Activated T-cell treated with anti-CD3 and anti-CD28 coated beads, Interleukin-2, amount 50 U/mL, for 24 hours (primary cell): ENCODE data around the gene NET1.
"Not testable (repeated sequence)": the region's sequence is repeated elsewhere in the genome, so short reads cannot be mapped to it uniquely, and the experiment has no call there.

Experiments used
- DNase-seq: peaks from one replicate; pipeline ENCODE4 v3.0.0-alpha.2; 2020
- H3K27ac Mint-ChIP-seq: 2 replicates; pipeline ENCODE4 v1.8.0; 2020; ENCODE audit warnings: mild to moderate bottlenecking, mixed read lengths
- H3K27me3 Mint-ChIP-seq: 2 replicates; pipeline ENCODE4 v1.8.0; 2020; ENCODE audit warnings: mixed read lengths
- H3K36me3 Mint-ChIP-seq: 2 replicates; pipeline ENCODE4 v1.8.0; 2020; ENCODE audit warnings: low read depth, mixed read lengths
- H3K4me1 Mint-ChIP-seq: 2 replicates; pipeline ENCODE4 v1.8.0; 2020; ENCODE audit warnings: low read depth, mixed read lengths
- H3K4me3 Mint-ChIP-seq: 2 replicates; pipeline ENCODE4 v1.8.0; 2020; ENCODE audit warnings: mild to moderate bottlenecking, moderate library complexity, mixed read lengths
- H3K9me3 Mint-ChIP-seq: 2 replicates; pipeline ENCODE4 v1.8.0; 2020; ENCODE audit warnings: mixed read lengths

NET1 gene, protein sequence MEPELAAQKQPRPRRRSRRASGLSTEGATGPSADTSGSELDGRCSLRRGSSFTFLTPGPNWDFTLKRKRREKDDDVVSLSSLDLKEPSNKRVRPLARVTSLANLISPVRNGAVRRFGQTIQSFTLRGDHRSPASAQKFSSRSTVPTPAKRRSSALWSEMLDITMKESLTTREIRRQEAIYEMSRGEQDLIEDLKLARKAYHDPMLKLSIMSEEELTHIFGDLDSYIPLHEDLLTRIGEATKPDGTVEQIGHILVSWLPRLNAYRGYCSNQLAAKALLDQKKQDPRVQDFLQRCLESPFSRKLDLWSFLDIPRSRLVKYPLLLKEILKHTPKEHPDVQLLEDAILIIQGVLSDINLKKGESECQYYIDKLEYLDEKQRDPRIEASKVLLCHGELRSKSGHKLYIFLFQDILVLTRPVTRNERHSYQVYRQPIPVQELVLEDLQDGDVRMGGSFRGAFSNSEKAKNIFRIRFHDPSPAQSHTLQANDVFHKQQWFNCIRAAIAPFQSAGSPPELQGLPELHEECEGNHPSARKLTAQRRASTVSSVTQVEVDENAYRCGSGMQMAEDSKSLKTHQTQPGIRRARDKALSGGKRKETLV

DNA sequence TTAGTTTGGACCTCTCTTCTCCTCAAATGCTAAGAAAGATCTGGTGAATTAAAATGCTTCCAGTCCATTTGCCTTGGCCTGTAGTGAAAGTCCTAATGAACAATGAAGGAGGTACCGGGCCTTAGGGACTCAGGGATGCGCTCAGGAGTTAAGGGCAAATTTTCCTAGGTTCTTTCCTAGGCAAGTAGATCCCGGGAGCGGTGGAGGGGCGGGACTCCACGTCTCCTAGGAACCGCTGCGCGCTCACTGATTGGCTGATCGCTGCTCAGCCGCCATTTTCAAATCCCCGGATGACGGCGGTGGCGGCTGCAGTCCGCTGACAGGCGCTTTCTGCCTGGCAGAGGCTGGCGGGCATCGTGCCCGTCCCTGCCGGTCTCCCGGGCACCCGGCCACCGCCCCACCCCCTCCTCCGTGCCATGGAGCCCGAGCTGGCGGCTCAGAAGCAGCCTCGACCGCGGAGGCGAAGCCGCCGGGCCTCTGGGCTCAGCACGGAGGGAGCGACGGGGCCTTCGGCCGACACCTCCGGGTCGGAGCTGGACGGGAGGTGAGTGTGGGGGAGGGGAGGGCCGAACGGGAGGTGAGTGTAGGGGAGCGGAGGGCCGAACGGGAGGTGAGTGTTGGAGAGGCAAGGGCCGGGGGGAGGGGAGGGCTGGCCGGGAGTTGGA is at the start of gene NET1:
TSS of gene NET1 (plus strand) at position 281 of the 665 bp plus-strand sequence. CDS start at position 417, 136 bp downstream.
- Mint-ChIP-seq H3K4me3 (no peak within 1 kb of the TSS), H3K9me3 (peaks cover 2% of the 10 kb centered on the region), H3K36me3 (peaks cover 2% of the 10 kb centered on the region), H3K4me1 (peaks cover 5% of the 10 kb centered on the region), H3K27ac (peak within 1 kb of the TSS; percentile 76), H3K27me3 (peaks cover 26% of the 10 kb centered on the region)
- DNase-seq: peak; percentile 85

DNA sequence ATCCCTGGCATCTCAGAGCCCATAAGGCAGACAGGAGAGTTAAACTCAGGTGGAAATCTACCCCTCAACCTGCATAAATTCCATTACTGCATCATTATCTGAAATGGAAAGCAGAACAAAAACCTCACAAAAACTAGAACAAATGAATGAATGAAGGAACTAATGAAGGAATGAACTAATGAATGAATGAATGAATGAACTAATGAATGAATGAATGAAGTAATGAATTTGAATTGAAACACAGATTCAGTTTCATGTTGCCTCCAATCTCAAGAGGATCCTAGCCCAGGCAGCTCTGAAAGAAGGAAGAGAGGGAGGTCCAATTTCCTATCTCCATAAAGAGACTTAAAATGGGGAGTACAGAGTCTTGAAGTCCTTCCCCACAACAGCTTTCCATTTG is 49.5 kb upstream of the NET1 start:
- peaks cover 3% of the 10 kb centered on the region for H3K4me1 Mint-ChIP-seq
- H3K27ac Mint-ChIP-seq: no peak overlapping the region
- peaks cover 16% of the 10 kb centered on the region for H3K27me3 Mint-ChIP-seq
- no peaks in the 10 kb centered on the region for H3K9me3 Mint-ChIP-seq
- no peaks in the 10 kb centered on the region for H3K36me3 Mint-ChIP-seq
- H3K4me3 Mint-ChIP-seq: no peak overlapping the region
- no peak for DNase-seq

DNA sequence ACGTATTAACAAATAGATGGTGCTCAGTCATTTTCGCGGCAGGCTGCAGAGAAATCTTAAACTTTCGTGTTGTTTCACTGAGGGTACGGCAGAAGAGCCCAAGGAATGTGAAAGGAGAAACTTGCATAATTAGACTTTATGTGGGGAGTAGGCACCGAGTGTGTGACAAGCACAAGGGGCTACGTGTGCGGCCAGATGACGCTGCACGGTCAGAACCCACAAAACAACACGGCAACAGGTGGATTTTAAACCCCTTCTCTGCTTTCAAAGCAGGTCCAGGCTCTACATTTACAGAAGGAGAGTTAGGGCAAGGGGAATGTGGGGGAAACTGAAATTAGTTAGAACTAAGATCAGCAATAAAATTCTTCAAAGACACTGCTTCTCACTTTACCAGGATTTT is 48.0 kb upstream of the NET1 start:
- Mint-ChIP-seq H3K27me3 (peaks cover 16% of the 10 kb centered on the region), H3K4me3 (no peak overlapping the region), H3K36me3 (no peaks in the 10 kb centered on the region), H3K9me3 (no peaks in the 10 kb centered on the region), H3K27ac (no peak overlapping the region), H3K4me1 (peaks cover 3% of the 10 kb centered on the region)
- no peak for DNase-seq

DNA sequence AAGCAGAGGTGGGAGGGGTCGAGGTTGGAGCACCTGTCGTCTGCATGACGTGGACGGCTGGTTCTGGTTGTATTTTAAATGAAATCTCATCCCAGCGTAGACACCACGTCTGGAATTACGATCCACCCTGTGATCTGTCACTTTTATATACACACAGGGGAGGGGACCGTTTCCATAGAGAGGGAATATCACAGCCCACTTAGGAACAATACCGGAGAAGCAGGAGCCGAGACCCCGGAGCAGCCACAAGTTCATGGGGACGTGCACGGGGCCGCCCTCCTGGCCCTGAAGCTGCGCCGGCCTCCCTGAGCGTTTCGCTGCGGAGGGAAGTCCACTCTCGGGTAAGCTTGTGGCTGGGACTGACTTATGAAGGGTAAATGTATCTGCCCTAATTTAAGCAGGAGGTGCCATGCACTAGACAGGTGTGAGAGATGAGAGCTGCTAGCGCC is 47.4 kb upstream of the NET1 start, which contains the start of gene UCN3:
TSS of gene UCN3 (plus strand) at position 77 of the 449 bp plus-strand sequence. CDS start 8,755 bp downstream, outside the sequence.
- Mint-ChIP-seq H3K36me3 (no peaks in the 10 kb centered on the region), H3K4me3 (no peak within 1 kb of the TSS), H3K27me3 (peaks cover 16% of the 10 kb centered on the region), H3K27ac (no peak within 1 kb of the TSS), H3K9me3 (no peaks in the 10 kb centered on the region), H3K4me1 (peaks cover 3% of the 10 kb centered on the region)
- no peak for DNase-seq

DNA sequence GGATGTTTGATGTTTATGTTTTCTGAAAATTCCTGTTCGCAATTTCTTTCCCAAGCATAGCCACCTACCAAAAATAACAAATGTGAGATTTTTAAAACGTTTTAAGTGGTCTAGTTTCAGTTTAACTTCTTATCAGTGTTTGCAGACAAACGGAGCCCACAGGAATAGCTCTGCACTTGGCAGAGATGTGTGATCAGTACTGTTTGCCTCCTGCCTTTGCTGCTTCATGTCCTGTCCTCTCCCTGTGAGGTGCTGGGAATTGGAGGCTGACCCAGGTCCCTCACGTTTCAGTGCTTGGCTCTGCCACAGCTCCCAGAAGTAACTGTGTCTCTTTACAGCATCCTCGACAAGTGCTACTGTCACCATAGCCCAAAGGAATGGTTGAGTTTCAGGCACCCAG is 46.4 kb upstream of the NET1 start:
- H3K4me1 Mint-ChIP-seq: peaks cover 3% of the 10 kb centered on the region
- no peak for DNase-seq
- peaks cover 16% of the 10 kb centered on the region for H3K27me3 Mint-ChIP-seq
- no peak overlapping the region for H3K27ac Mint-ChIP-seq
- no peaks in the 10 kb centered on the region for H3K36me3 Mint-ChIP-seq
- H3K9me3 Mint-ChIP-seq: peaks cover 5% of the 10 kb centered on the region
- H3K4me3 Mint-ChIP-seq: no peak overlapping the region

DNA sequence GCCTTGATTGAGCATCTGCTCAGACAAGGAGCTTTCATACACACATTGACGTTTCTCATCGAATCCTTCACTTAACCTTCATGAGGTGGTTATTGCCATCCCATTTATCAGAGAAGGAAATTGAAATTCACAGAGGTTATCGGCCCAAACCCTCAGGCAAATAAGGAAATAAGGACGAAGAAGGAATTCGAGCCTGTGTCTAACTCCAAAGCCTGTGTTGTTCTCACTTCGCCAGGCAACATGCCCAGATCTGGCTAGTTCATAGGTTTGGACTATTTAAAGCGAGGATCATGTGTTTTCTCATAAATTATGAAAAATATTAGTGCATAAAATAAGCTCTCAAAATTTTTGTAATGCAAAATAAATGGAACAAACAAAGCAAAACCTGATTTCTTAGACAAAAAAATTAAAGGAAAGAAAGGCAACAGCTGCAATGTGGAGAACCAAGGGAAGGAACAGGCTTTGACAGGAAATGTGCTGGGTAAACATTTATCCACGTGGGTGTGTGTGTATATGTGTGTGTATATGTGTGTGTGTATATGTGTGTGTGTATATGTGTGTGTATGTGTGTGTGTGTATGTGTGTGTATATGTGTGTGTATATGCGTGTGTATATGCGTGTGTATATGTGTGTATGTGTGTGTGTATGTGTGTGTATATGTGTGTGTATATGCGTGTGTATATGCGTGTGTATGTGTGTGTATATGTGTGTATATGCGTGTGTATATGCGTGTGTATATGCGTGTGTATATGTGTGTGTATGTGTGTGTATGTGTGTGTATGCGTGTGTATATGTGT is 42.8 kb upstream of the NET1 start:
- H3K4me1 Mint-ChIP-seq: no peaks in the 10 kb centered on the region
- H3K9me3 Mint-ChIP-seq: peaks cover 6% of the 10 kb centered on the region
- H3K36me3 Mint-ChIP-seq: no peaks in the 10 kb centered on the region
- no peak overlapping the region for H3K4me3 Mint-ChIP-seq
- H3K27me3 Mint-ChIP-seq: peaks cover 8% of the 10 kb centered on the region
- no peak overlapping the region for H3K27ac Mint-ChIP-seq
- DNase-seq: no peak

DNA sequence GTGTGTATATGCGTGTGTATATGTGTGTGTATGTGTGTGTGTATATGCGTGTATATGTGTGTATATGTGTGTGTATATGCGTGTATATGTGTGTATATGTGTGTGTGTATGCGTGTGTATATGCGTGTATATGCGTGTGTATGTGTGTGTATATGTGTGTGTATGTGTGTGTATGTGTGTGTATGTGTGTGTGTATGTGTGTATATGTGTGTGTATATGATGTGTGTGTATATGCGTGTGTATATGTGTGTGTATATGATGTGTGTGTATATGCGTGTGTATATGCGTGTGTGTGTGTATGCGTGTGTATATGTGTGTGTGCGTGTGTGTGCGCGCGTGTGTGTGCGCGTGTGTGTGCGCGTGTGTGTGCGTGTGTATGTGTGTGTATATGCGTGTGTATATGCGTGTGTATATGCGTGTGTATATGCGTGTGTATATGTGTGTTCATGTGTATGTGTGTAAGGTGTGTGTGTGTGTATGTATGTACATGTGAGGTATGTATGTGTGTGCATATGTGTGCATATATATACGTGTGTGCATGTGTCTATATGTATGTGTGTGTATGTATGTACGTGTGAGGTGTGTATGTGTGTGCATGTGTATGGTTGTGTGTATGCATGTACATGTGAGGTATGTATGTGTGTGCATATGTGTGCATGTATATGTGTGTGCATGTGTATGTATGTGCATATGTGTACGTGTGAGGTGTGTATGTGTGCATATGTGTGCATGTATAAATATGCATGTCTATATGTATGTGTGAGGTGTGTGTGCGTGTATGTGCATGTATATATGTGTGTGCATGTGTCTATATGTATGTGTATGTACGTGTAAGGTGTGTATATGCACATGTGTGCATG is 41.6 kb upstream of the NET1 start:
- peaks cover 10% of the 10 kb centered on the region for H3K27me3 Mint-ChIP-seq
- H3K9me3 Mint-ChIP-seq: peaks cover 6% of the 10 kb centered on the region
- H3K4me3 Mint-ChIP-seq: no peak overlapping the region
- H3K27ac Mint-ChIP-seq: no peak overlapping the region
- DNase-seq: no peak
- no peaks in the 10 kb centered on the region for H3K36me3 Mint-ChIP-seq
- no peaks in the 10 kb centered on the region for H3K4me1 Mint-ChIP-seq

DNA sequence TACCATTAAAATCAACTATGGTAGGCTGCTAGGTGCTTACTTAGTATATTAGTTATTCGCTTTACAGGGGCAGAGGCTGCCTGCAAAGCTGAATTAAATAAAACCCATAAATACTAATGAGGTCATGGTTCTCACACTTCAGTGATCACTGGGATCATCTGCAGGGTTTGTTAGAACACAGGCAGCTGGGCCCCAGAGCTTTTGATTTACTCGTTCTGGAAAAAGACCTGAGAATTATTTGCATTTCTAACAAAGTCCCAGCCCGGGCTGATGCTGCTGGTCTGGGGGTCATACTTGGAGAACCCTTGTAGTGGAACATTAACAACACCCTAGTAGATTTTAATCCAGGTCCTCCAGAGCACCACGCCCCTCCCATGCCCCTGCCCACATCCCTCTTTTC is 39.0 kb upstream of the NET1 start:
- Mint-ChIP-seq H3K9me3 (peaks cover 6% of the 10 kb centered on the region), H3K4me3 (no peak overlapping the region), H3K27me3 (peaks cover 10% of the 10 kb centered on the region), H3K4me1 (no peaks in the 10 kb centered on the region), H3K36me3 (no peaks in the 10 kb centered on the region), H3K27ac (no peak overlapping the region)
- no peak for DNase-seq

DNA sequence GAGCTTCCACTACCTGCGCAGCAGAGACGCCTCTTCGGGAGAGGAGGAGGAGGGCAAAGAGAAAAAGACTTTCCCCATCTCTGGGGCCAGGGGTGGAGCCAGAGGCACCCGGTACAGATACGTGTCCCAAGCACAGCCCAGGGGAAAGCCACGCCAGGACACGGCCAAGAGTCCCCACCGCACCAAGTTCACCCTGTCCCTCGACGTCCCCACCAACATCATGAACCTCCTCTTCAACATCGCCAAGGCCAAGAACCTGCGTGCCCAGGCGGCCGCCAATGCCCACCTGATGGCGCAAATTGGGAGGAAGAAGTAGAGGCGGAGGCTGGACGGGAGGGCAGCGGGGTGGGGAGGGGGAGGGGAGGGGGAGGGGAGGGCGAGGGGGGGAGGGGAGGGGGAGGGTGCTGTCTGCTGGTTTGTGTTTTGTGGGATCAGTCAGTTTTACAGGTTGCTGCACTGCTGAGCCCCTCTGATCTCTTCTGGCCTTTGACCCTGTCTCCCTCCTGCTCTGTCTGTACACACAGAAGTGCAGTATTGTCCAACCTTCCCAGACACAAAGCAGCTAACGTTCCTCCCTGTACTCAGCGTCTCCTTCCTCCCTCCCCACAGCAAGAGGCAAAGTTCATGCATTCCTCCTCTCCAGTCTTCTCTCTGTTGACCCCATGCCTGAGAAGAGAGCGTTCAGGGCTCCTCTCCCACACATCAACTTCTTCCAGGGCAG is 38.3 kb upstream of the NET1 start:
- no peaks in the 10 kb centered on the region for H3K4me1 Mint-ChIP-seq
- H3K9me3 Mint-ChIP-seq: peaks cover 6% of the 10 kb centered on the region
- DNase-seq: no peak
- H3K27me3 Mint-ChIP-seq: peaks cover 10% of the 10 kb centered on the region
- no peaks in the 10 kb centered on the region for H3K36me3 Mint-ChIP-seq
- H3K27ac Mint-ChIP-seq: no peak overlapping the region
- H3K4me3 Mint-ChIP-seq: no peak overlapping the region

DNA sequence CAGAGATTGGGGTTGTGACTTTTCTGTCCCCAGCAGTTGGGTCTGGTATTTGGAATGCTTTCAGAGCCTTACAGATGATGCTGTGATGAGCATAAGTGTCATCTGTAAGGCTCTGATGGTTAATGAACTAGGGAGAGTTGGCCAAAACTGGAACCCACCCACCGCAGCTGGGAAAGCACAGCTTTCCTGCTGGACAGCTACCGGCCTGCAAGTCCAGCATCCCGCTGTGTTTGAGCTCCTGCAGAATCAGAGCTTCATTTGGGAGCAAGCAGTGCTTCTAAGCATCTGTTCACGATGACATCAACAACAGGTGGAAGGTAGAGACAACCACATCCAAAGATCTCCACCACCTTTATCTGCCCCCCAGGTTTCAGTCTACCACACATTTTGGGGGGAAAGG is 35.9 kb upstream of the NET1 start:
- Mint-ChIP-seq H3K9me3 (peaks cover 4% of the 10 kb centered on the region), H3K27me3 (peaks cover 10% of the 10 kb centered on the region), H3K4me3 (no peak overlapping the region), H3K36me3 (no peaks in the 10 kb centered on the region), H3K4me1 (no peaks in the 10 kb centered on the region), H3K27ac (no peak overlapping the region)
- DNase-seq: no peak

DNA sequence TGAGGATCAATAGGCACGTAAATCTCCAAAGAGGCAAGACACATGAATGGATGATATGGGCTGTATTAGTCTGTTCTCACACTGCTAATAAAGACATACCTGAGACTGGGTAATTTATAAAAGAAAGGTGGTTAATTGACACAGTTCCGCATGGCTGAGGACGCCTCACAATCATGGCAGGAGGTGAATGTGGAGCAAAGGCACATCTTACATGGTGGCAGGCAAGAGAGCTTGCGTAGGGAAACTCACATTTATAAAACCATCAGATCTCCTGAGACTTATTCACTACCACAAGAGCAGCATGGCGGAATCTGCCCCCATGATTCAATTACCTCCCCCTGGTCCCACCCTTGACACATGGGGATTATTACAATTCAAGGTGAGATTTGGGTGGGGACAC is 33.2 kb upstream of the NET1 start:
- H3K9me3 Mint-ChIP-seq, H3K4me1 Mint-ChIP-seq, H3K27me3 Mint-ChIP-seq, DNase-seq, H3K27ac Mint-ChIP-seq, H3K36me3 Mint-ChIP-seq, H3K4me3 Mint-ChIP-seq: not testable (repeated sequence)

DNA sequence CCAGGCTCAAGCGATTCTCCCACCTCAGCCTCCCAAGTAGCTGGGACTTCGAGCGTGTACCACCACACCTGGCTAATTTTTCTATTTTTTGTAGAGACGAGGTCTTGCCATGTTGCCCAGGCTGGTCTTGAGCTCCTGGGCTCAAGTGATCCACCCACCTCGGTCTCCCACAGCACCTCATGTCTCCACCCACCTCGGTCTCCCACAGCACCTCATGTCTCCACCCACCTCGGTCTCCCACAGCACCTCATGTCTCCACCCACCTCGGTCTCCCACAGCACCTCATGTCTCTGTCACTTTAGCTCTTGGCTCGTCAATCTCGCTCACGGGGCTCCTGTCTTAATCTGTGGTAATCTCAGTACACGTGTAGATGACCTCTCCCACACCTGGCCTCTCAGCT is 32.0 kb upstream of the NET1 start:
- not testable (repeated sequence) for H3K9me3 Mint-ChIP-seq, H3K27me3 Mint-ChIP-seq, H3K27ac Mint-ChIP-seq, H3K4me3 Mint-ChIP-seq, H3K36me3 Mint-ChIP-seq, H3K4me1 Mint-ChIP-seq, DNase-seq

DNA sequence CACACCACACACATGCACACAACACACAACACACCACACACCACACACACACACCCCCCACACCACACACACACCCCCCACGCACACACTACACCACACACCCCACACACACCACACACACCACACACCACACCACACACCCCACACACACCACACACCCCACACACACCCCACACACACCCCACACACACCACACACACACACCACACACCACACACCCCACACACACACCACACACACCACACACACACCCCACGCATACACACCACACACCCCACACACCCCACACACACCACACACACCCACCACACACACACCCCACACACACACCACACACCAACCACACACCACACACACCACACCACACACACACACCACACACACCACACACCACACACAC is 31.2 kb upstream of the NET1 start:
- Mint-ChIP-seq H3K4me3 (no peak overlapping the region), H3K9me3 (peaks cover 4% of the 10 kb centered on the region), H3K27me3 (no peaks in the 10 kb centered on the region), H3K27ac (no peak overlapping the region), H3K36me3 (no peaks in the 10 kb centered on the region), H3K4me1 (no peaks in the 10 kb centered on the region)
- no peak for DNase-seq
